GM18870 (cell line): ENCODE data around the gene LIN7A.
A peak's percentile ranks its signal among the peaks of the same experiment; 100 is the strongest.

Source experiments
- ATAC-seq: cut with Tn5 transposase; IDR thresholded peaks from one replicate; pipeline ENCODE4 v1.9.1; 2021; ENCODE audit warnings: moderate library complexity; ENCODE audit not compliant: unreplicated experiment

The LIN7A gene, protein sequence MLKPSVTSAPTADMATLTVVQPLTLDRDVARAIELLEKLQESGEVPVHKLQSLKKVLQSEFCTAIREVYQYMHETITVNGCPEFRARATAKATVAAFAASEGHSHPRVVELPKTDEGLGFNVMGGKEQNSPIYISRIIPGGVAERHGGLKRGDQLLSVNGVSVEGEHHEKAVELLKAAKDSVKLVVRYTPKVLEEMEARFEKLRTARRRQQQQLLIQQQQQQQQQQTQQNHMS

DNA sequence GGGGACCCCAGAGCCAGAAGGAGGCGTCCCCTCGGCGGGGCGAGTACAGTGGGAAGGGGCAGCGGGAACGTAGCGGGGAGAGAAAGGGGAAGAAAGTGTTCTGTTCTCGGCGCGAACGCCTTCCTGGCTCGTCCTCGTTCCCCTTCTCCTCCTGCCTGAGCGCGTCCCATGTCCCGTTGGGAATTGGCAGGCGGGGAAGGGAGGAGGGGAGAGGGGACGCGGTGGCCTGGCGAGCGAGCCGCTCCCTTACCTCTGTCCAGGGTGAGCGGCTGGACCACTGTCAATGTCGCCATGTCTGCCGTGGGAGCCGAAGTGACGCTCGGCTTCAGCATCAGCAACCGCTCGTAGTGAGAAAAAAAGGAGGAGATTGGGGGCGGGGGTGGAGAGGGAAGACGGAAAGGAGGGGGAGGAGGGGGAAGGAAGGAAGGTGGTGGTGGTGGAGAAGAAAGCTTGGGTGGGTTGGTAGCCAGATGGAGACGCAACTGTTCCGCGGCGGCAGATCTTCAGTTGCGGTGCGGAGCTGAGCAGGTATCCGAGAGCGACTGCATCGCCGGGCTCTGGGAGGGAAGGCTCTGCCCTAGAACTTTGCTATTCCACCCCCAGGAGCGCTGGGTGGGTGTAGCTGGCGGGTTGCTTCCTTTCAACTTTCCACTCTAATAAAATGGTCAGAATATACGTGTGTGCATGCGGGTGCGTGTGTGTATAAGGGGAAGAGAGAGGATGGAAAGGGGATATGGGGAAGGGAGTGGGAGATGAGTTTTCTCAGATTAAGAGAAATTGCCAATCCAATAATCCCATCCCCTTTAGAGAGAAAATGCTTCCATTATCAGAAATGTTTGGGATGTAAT is at the start of gene LIN7A:
LIN7A (minus strand) TSS at position 544 of the 848 bp plus-strand sequence; CDS start at position 332, 212 bp downstream.
- peak; percentile 5 for ATAC-seq

DNA sequence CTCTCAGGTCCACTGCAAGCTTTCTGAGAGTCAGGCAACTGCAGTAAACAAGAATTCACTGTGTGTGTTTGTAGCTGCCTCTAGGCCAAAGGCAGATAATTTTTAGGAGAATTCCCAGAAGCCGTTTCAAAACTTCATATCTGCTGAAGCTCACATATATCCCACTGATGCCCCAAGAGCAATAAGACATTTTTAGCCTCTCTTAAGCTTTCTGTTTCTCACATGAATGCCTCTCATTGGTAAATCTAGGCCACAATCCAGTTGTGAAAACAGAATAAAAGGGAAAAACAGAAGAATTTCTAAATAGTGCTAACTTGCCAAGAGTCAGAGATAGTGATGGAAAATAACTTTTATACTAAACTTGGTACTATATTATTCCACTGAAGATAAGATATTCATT is 48.5 kb upstream of the LIN7A start:
- ATAC-seq, result no peak

DNA sequence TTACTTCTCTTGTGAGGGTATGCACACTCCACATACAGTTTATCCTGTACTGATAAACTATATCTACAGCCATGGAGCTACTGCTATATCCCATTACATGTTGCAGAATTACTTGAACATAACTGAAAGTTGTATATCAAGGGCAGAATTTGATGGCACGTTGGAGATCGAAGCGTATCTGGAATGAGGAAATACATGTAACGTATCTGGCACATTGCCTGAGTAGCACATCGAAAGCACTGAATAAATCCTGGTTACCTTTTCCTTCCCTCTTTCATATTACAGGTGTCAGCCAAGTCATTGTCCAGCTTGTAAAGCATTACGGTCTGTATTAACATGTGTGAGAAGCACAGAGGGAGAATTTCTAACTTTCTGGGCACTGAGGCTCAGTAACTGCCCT is 42.1 kb upstream of the LIN7A start:
- no peak for ATAC-seq

DNA sequence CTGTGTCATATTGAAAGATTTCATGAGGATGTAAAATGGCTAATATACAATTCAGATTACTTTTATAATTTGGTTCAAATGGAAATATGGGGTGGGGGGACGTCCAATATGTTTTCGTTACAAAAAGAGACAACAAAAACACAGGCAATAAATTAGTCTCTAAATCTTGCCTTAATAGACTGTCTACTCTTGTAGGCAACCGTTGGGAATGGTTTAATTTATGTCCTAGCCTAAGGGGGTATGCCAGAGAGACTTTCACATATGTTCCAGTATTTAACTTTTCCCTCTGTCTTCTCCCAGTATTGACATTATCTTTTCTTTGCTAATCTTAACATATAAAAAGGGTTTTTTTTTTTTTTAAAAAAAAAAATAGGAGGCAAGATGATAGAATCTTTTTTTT is 41.5 kb upstream of the LIN7A start:
- ATAC-seq, result no peak

DNA sequence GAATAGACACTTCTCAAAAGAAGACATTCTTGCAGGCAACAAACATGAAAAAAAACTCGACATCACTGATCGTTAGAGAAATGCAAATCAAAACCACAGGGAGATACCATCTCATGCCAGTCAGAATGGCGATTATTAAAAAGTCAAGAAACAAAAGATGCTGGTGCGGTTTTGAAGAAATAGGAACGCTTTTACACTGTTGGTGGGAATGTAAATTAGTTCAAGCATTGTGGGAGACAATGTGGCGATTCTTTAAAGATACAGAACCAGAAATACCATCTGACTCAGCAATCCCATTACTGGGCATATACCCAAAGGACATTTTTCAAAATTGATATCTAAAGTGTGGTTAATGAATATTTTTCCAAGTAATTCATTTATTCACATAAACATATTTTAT is 39.6 kb upstream of the LIN7A start:
- no peak for ATAC-seq

DNA sequence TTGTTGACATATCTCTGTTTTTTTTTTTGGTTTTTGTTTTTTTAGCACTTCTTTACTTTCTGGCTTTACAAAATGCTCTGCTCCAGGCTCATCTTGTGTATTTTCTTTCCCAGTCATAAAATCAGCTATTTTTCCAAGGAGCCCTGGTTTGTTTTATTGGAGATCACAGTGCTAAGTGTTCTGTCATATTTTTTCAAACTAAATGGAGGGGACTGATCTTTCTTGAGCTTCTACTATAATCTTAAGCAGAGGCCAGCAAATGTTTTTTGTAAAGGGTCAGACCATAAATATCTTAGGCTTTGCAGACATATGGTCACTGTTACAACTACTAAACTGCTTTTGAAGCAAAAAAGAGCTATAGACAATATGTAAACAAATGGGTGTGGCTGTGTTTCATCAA is 30.6 kb upstream of the LIN7A start:
- no peak for ATAC-seq

DNA sequence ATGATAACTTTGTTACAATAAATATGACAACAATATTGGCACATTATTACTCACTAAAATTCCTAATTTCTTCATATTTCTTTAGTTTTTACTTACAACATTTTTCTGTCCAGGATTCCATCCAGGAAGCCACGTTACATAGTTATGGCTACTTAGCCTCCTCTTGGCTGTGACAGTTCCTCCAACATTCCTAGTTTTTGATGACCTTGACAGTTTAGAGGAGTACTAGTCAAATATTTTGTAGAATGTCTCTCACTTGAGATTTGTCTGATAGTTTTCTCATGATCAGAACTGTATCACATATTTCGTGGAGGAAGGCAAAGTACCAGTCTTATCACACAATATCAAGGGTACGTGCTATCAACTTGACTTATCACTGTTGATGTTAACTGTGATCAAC is 29.8 kb upstream of the LIN7A start:
- no peak for ATAC-seq

DNA sequence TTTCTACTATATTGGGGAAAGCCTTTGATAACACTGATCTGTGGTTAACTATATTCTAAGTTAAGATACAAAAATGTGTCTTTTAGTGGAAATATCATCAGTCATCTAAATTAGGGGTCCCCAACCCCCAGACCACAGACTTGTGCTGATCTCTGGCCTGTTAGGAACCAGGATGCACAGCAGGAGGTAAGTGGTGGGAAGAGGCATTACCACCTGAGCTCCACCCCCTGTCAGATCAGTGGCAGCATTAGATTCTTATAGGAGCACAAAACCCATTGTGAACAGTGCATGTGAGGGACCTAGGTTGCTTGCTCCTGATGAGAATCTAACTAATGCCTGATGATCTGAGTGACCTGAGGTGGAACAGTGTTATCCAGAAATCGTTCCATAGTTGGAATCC is 28.3 kb upstream of the LIN7A start:
- ATAC-seq, result no peak

DNA sequence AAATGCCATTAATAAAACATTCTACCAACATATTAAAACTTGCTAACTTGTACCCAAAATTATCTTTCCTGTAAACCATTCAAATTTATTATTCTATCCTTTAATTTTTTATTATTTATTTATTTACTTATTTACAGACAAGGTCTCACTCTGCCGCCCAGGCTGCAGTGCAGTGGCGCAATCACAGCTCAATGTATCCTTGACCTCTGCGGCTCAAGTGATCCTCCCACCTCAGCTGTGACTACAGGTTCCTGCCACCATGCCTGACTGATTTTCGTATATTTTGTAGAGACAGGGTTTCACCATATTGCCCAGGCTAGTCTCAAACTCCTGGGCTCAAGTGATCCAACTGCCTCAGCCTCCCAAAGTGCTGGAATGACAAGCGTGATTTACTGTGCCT is 20.4 kb upstream of the LIN7A start:
- ATAC-seq, result no peak

DNA sequence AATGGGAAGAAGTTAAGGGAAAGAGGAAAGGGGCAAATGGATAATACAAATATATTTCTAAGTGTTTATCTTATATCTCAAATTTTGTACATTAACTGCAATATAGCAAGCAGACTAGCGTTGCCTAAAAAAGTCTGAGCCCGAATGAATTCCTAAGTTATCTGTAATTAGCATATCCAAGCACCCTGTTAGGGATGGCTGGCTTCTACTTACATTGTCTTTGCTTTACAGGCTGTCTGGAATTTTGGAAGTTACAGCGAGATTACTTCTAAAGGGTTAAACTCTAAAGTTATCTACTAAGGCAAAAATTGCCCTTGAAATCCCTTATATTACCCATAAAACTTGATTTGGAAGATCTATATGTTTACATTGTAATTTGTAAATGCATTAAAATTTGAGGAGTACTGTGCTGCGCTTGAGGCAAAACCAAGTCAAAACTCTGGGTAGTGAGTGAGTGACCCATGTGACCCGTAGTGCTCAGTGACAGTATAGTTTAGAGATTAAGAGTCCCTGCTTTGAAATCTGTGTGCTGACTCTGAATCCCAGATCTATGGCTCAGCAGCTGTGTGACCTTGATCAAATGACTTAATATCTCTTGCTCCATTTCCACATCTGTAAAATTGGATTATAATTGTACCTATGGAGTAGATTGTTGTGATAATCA is 17.3 kb upstream of the LIN7A start:
- no peak for ATAC-seq

DNA sequence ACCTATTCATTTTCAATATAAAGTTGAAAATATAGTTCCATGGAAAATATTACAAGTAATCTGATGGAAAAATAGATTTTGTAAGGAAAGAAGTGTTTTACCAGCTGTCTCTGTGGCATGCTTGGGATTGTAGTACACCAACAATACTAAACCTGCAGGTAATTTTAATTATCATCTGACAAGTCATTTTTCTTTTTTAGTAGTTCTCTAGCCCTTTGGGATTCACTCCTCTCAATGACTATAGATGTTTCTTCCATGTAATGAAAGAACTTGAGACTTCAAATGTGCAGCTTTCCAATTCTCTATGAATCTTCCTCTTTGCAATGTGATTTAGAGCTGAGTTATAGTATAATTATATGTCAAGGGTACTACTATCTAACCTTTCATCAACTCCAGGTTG is 14.7 kb upstream of the LIN7A start:
- ATAC-seq, result no peak

DNA sequence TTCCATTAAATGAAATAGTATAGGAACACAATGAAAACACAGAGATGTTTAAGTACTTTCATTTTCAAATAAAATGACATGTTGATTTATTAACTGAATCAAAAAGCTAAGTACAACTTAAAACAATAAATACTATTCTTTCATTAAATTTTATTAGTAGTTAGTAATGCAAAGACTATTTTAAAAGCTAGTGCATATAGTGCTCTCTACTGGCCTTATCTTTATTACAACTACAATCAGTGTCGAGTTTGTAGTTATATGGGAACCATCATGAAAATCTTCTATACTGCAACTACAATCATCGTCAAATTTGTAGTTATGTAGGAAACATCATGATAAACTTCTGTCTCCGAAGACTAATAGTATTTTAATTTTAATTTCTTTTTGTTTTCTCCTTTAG is 8.9 kb upstream of the LIN7A start:
- peak; percentile 56 for ATAC-seq

DNA sequence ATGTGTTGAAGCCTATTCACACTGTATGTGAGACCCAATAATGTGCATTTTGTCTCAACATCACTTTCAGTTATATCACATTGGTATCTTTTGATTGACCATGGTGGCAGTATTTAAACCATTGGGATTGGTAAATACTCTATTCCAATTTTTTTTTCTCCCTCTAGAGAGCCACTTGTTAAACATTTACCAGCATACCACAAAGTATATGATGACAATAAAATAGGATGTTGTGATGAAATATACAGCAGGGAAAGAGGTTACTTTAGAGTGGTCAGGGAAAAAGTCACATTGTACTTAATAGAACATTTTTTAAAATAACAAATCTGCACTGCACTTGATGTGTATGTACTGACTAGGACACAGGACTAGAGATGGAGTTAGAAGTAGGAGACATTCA is 5.6 kb upstream of the LIN7A start:
- ATAC-seq, result no peak

DNA sequence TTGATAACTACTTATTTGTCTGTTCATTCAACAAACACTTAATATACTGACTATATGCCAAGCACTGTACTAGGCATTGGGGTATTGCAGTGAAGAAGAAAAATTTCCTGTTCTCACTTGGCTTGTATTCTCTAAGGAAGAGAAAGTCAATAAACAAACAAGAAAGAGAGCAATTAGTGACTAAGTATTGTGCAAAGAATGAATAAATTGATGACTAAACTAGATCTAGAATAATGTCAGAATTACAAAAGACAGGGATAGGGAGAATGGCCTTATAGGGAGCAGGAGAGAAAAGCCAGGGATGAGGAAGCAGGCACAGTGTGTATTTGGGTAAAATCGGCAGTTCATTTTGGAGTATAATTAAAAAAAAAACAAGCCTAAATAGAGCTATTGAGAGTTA is 4.2 kb upstream of the LIN7A start:
- no peak for ATAC-seq

DNA sequence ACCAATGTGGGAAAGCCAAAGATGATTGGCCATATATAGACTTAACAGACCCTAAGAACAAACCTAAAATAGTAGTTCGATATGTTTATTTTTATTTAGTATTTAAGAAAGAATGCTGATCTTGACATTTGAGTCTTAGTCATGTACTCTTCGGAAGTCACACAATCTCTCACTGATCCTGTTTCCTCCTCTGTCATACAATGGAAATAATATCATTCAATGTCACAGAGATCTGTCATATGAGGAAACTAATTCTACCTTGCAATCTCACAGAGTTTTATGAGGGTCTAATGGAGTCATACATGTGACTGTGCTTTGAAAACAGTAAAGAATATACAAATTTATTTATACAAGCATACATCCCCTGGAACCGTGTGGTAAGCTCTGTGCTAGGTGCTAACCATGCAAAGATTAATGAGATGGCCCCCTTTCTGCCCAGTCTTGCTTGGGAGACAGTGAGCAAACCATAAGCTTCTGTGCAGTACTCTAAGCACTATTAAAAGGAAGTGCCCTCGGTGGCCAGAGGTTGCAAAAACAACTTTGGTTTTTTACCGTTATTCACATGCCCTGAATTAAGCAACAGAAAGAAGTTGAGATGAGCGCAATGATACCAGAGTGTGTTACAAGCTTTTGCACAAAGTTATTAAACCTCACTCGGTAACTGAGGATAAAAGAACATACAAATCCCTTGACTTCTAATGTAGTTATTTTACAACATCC is 1.7 kb upstream of the LIN7A start:
- no peak for ATAC-seq

DNA sequence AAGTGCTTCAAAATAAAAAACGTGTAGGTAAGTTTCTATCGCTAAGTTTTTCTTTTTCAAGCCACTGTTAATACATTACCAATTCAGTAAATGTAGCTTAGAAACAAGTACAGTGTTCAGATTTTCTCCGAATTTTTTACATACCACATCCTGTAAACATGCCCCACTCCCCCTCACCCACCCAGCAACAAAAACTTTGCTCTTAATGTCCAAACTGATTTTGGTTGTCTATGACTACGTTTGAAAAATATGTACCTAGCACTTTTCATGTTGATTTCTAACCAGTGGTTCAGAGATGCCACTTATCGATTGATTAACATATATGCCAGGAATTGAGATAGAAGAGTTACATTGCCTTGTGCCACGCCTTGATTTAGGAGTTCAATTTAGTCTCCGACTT is 663 bp upstream of the LIN7A start:
- peak; percentile 22 for ATAC-seq

DNA sequence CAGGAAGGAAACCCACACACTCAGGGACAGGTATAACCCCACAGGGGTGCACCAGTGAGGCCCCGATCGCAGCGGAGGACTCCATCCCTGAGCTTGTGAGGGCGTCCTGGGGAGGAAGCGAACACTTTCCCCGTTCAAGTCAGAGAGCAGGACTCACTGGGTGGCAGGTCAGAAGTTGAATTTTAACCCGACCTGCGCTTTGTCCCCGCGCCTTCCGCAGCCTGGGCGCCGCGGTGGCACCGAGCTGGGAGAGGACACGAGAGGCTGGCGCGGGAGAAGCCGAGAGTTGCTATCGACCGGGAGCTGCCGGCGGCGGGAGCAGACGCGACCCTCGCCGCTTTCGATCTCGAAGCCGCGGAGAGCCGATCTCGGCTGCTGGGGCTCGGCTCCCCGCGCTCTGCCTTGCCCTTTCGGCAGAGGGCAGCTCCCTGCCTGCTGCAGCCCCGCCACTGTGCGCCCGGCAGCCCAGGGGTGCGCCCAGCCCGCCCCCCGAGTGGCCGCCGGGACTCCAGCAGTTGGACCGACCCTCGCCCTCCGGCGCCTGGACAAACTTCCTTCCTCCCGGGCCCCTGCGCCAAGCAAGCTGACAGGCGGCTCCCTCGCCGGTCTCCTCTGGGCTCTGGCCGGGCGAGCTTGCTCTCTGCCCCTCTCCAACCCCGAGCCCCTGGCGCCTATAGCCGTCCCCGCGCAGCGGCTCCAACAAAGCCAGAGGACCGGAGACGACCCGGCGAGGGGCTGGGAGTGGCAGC is 918 bp downstream of the LIN7A start:
- peak; percentile 44 for ATAC-seq

DNA sequence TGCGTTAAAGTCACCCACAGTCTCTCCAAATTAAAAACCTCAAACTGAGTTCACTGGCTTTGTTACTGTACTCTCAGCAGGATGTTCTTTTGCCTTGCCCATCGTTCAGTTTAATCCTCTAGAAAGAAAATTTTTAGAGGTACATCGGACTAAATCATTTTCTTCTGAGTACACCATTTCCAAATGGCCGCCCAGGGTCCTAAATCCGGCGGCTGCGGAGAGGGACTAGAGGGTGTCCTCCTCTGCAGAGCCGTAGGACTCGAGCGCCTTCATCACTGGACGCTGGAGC is 1.4 kb downstream of the LIN7A start:
- ATAC-seq, result peak; percentile 0

DNA sequence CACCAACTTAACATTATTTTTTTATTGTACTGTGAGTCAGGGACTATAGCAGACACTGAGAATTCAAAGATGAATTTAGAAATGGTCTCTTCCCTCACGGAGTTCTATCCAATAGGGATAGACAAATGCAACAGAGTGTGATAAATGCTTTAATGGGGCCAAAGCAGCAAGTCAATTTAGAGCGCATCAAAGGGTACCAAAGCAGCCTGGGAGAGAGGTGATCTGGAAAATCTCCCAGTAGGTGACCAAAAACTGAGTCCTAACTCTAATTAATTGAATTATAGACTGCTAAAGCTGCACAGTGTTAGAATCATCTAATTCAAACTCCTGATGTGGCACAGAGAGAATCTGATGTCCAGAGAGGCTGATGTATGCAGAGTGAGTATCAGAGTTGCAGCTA is 2.6 kb downstream of the LIN7A start:
- no peak for ATAC-seq

DNA sequence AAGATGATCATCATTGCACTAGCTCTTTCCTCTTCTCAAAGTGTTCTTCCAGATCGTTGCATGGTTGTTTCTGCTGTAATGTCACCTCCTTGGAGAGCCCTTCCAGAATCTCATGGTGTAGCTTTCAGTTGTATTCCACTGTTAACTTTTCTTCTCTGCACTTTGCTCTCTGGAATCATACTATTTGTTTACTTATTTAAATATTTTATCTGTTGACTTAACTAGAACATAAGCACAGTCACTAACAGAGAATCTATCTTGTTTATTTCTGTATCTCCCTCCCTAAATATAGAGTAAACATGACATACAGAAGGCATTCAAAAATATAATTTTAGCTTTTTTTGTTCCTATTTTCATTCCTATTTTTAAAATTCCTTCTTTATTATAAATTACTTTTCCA is 11.8 kb downstream of the LIN7A start:
- ATAC-seq, result no peak

DNA sequence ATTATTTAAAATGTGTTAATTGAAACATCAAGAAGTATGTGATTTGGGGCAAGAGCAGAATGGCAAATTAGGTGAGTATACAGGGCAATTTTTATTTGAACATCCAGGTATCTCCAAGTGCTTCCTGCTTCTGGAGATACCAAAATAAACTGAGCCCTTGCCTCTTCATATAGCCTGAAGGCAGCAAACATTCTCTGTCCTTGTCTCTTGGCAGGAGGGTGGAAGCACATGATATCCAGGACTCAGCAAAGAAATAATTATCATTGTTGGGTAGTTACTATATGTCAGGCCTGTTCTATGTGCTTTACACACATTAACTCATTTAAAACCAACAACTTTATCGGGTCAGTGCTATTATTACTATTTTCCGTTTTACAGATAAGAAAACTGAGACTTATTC is 12.5 kb downstream of the LIN7A start:
- ATAC-seq, result no peak
